GM19452 (cell line): ENCODE data around the gene SAPCD2.

Source experiments
- ATAC-seq: cut with Tn5 transposase; IDR thresholded peaks from one replicate; pipeline ENCODE4 v1.9.1; 2021; ENCODE audit not compliant: unreplicated experiment

SAPCD2 gene

DNA sequence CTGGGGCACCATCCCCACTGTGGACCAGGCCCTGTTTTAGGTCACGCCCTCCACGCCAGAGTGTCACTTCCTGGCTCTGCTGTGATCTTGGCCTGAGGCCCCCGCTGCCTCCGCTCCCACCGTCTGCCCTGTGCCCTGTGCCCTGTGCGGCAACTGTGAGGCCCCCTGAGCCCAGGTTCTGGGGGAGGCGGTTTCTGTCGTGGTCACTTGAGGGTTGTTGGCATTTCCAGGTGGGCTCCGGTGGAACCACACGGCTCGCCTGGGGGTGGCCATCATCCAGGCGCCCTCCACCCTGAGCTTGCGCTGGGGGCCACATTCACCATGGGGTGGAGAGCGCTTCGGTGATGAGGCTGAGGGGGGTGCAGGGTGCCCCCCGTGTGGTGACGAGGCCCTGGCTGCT is 37.6 kb upstream of the SAPCD2 start:
- no peak for ATAC-seq

DNA sequence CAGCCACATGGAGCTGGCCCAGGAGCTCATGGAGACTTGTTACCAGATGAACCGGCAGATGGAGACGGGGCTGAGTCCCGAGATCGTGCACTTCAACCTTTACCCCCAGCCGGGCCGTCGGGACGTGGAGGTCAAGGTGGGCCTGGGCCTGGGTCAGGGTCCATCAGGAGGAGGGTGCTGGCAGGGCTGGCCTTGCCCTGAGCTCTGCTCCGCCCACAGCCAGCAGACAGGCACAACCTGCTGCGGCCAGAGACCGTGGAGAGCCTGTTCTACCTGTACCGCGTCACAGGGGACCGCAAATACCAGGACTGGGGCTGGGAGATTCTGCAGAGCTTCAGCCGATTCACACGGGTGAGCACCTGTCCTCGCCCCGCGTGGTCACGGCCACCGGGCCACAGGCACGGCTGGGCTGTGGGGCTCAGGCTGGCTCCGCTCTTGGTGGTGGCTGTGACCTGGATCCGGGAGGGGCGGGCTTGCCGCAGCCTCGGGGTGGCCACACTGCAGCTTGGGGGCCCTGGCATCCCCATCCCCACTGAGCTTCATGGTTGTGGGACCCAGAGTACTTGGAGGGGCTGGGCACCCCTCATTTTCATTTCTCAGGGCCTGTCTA is 37.1 kb upstream of the SAPCD2 start:
- no peak for ATAC-seq

DNA sequence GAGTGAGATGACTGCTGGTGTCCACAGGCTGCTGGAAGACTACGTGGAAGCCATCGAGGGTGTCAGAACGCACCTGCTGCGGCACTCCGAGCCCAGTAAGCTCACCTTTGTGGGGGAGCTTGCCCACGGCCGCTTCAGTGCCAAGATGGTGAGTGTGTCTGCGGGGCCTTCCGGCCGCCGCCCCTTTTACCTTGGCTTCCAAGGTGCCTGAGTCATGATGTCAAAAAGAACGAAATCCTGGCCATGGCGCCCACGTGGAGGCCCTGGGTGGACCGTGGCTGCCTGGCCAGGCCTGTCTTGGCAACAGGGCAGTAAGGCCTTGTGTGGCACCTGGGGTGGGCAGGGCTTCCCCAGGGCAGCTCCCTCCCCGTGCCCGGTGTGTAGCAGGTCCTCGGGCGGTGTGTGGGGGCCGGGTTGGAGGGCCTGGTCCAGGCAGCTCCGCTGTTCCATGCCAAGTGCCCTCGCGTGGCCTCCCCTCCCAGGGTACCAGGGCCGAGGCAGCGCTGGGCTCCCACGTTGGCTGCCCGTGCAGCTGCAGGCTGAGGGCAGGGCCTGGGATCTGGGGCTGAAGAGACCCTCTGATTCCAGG is 36.4 kb upstream of the SAPCD2 start:
- ATAC-seq = no peak

- ATAC-seq = no peak
Observed at GRCh38 chr9:137105814-137106661, 35.7 kb upstream of the SAPCD2 start.

DNA sequence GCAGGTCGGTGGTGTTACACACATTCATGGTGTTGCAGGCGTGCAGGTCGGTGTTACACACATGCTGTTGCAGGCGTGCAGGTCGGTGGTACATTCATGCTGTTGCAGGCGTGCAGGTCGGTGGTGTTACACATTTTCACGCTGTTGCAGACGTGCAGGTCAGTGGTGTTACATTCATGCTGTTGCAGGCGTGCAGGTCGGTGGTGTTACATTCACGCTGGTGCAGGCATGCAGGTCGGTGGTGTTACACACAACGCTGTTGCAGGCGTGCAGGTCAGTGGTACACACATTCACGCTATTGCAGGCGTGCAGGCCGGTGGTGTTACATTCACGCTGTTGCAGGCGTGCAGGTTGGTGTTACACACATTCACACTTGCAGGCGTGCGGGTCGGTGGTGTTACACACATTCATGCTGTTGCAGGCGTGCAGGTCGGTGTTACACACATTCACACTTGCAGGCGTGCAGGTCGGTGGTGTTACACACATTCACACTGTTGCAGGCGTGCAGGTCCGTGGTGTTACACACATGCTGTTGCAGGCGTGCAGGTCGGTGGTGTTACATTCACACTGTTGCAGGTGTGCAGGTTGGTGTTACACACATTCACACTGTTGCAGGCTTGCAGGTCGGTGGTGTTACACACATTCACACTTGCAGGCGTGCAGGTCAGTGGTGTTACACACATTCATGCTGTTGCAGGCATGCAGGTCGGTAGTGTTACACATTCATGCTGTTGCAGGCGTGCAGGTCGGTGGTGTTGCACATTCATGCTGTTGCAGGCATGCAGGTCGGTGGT is 33.0 kb upstream of the SAPCD2 start:
- no peak for ATAC-seq

GRCh38 chr9:137099231-137099630 is 28.9 kb upstream of the SAPCD2 start:
- no peak for ATAC-seq

DNA sequence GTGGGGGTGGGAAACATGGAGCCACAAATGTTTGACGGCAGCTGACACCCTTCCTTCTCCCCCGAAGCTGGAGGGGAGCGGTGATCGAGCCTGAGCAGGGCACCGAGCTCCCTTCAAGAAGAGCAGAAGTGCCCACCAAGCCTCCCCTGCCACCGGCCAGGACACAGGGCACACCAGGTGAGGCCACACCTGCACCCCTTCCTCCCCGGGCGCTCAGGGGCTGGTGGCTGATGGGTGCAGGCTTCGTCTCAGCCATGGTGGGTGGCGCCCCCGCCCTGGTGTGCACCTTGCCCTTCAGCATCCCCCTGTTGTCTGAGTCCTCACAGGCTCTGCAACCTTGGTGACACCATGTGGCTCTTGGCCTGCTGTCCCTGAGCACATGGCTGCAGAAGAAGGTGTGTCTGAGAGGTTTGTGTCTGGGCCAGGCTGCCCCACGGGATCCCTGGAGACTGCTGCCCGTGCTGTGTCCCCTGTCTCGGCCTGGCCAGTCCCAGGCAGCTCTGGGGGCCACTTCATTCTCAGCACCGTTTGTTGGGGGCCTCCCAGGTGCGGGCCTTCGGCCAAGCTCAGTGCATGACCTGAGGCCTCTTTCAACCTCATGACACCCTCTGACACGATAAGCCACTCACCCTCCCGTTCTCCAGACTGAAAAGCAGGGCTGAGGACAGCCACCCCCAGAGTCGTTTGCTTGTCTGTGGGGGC is 27.6 kb upstream of the SAPCD2 start:
- no peak for ATAC-seq

DNA sequence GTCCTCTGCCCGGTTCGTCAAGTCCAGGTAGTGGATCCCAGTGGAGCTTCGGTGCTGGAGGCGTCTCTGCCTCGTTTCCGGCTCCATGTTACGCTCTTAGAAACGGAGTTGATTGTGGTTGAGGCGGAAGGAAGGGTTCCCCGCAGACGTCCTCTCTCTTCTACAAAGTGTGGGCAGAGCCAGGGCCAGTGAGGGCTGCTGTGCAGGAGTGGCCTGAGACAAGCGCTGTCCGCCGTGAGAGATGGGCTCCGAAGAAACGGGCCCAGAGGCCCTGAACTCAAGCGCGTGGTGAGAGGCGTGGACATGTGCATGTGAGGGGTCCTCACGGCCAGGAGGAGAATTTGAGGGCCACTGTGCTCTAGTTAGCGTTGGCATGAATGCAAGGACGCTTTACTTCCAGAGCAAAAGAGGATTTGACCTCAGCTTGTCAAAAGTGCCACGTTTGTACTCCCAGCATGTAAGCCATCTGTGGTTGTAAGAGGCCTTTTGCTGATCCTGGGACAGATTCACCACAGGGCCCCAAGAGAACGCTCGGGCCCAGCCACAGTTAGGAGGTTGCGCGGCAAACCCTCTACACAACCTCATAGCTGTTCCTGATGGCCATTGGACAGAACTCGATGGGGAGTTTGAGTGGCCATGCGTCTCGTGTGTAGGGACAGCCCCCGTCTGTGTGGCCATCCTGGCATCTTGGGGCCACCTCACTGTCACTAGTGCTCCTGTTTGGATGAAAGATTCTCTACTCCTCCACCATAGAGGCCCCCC is 26.6 kb upstream of the SAPCD2 start:
- ATAC-seq = no peak

- ATAC-seq = peak; percentile 61
Observed at GRCh38 chr9:137095664-137096517, 25.5 kb upstream of the SAPCD2 start.

GRCh38 chr9:137089232-137089947 is 19.0 kb upstream of the SAPCD2 start:
- ATAC-seq = no peak

DNA sequence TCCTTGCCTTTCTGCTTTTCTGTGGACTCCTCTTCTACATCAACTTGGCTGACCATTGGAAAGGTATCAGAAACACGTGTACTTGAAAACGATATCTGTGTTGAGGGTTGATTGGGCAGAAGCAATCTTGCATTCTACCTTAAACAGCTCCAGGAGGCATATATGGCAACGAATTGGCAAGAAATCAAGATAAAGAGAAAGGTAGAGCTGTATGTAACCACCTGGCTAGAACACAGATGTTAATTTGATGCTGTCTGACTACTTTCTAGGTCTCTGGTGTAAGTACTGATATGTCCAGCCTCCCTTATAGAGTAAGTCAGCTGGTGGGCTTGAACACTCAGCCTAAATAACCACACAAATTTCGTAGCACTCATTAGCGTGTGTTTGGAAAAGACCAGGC is 17.8 kb upstream of the SAPCD2 start:
- no peak for ATAC-seq

GRCh38 chr9:137087409-137087925 is 17.1 kb upstream of the SAPCD2 start:
- no peak for ATAC-seq

- peak; percentile 86 for ATAC-seq
Observed at GRCh38 chr9:137086531-137087408, 16.4 kb upstream of the SAPCD2 start, which contains the start of gene MAN1B1. Gene MAN1B1 (plus strand): TSS chr9:137086985. CDS start chr9:137087000, 15 bp downstream.

DNA sequence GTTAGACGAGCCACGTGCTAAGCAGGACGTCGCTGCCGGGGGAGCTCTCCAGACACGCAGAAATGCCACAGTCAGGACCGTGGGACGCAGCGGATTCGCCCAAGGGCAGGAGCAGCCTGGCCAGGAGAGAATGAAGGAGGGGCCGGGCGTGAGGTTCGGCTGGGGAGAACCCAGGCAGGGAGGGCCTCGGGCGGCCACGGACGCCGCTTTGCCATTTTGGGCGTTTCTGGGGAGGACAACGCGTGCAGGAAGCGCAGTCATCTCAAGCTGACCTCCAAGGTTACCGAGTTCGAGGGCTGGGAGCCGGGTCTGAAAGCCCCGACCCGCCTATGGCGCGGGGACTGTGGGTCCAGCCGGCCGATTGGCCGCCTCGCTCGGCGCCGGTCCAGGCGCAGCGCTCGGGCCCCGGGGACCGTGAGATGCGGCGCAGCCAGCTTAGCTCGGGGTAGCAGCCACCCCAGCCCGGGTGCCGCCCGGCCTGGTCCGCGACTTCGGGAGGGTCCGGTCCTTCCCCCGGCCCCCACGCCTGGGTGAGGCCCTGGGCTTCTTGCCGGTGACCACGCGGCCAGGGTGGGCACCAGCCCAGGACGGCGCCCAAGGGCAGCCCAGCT is 15.7 kb upstream of the SAPCD2 start:
- ATAC-seq = no peak

DNA sequence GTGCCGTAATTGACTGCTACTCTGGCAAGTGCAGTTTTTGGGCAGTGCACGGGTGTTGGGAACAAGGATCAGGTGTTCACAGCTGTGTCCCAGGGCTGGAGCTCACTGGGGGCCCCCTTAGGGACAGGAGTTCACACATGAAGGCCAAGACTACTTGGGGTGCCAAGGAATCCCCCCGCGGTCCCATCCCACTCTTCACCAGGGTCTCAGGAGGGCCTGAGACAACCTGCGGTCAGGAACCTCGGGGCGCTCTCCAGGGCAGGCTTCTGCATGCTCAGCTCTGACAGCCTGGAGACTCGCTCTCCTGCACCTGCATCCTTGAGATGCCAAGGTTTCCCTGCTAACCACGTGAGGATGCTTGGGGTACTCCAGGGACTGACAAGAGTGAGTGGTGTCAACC is 14.2 kb upstream of the SAPCD2 start:
- no peak for ATAC-seq

DNA sequence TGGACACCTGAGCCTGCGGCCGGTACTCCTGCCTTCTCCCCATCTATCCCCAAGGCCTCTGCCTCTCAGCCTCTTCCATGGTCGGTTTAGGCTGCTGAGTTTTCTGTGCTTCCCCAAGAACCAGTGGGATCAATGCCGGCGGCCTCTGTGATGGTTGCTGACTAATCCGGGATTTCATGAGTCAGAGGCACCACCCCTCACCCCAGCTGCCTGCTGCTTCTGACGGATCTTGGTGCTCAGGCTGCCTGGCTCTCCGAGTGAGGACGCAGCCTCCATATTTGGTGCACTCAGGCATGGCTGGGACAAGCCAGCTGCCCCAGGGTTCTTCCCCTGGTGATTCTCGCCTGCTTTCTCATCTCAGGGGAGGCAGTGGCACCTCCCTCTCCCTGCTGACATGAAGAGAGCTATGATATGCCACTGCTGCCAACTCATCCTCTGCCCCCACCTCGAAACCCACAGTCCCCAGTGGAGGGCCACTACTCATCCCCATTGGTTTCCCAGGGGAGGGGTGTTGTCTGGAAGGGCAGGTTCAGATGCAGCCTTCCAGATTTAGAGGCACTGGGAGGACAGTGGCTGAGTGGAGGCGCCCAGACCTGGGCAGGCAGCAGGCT is 13.1 kb upstream of the SAPCD2 start:
- no peak for ATAC-seq
